Spleen (tissue), 11 donors: Measurements from ENCODE around the gene SLC39A3. TPM values are rescaled to one million over a fixed set of nuclear protein-coding genes. Genes with fewer than 3 reads are reported as not detected.
A peak's percentile ranks its signal among the peaks of the same experiment; 100 is the strongest.

Experiments used
- DNase-seq: peaks from one replicate; pipeline ENCODE4 v3.0.0-alpha.2; 2020
- H3K27ac ChIP-seq, 8 donors: fragments of 200-600 bp; sonication (generic) in 7 of 8; 1 replicate in 4 of 8; 2 replicates in 4 of 8; pipeline versions ENCODE4 v1.5.0 to v1.8.0; 2016 to 2021; ENCODE audit warnings: inconsistent platforms in 4 of 8, mild to moderate bottlenecking in 4 of 8, moderate library complexity in 1 of 8
- H3K27me3 ChIP-seq, 7 donors: fragments of 200-600 bp; sonication (generic) in 6 of 7; replicated peaks in 1 of 7; 1 replicate in 4 of 7; 2 replicates in 3 of 7; pipeline versions ENCODE4 v1.5.0 to v1.8.0; 2016 to 2021; ENCODE audit warnings: inconsistent platforms in 3 of 7, mild to moderate bottlenecking in 1 of 7
- H3K36me3 ChIP-seq, 6 donors: fragments of 200-600 bp; sonication (generic) in 5 of 6; 1 replicate in 4 of 6; 2 replicates in 2 of 6; pipeline versions ENCODE4 v1.5.0 to v1.8.0; 2016 to 2021; ENCODE audit warnings: inconsistent platforms in 2 of 6
- H3K4me1 ChIP-seq, 6 donors: fragments of 200-600 bp; sonication (generic) in 5 of 6; 1 replicate in 3 of 6; 2 replicates in 3 of 6; pipeline versions ENCODE4 v1.5.0 to v1.8.0; 2016 to 2021; ENCODE audit warnings: inconsistent platforms in 3 of 6
- H3K4me3 ChIP-seq, 8 donors: fragments of 200-600 bp; sonication (generic) in 7 of 8; 1 replicate in 4 of 8; 2 replicates in 4 of 8; pipeline versions ENCODE4 v1.5.0 to v1.8.0; 2016 to 2021; ENCODE audit warnings: inconsistent platforms in 4 of 8, mild to moderate bottlenecking in 4 of 8, moderate library complexity in 2 of 8
- H3K9me3 ChIP-seq, 8 donors: fragments of 200-600 bp; sonication (generic) in 7 of 8; 1 replicate in 4 of 8; 2 replicates in 4 of 8; pipeline versions ENCODE4 v1.5.0 to v1.8.0; 2016 to 2021; ENCODE audit warnings: inconsistent platforms in 4 of 8
- CTCF ChIP-seq, 11 experiments: fragments of 200-600 bp in 7 of 11; fragments of 450-650 bp in 4 of 11; sonication (generic) in 4 of 11; IDR thresholded peaks in 8 of 11; conservative IDR thresholded peaks in 3 of 11; 1 replicate in 7 of 11; 2 replicates in 4 of 11; pipeline versions ENCODE4 v1.4.0 to v1.8.0; 2016 to 2021; ENCODE audit warnings: antibody characterized with exemption in 11 of 11, inconsistent platforms in 4 of 11, mild to moderate bottlenecking in 1 of 11
- POLR2A ChIP-seq, 3 donors: fragments of 450-650 bp; IDR thresholded peaks; one replicate each; pipeline ENCODE4 v1.5.1; 2017; ENCODE audit warnings: antibody characterized with exemption in 3 of 3, mild to moderate bottlenecking in 1 of 3
- POLR2AphosphoS5 ChIP-seq, 3 donors: sonication (generic); formaldehyde crosslinking; IDR thresholded peaks; one replicate each; pipeline ENCODE4 v1.5.1; 2017; ENCODE audit warnings: antibody characterized with exemption in 3 of 3
- WGBS, 5 donors: extraction: QIAGEN DNeasy Blood & Tissue Kit in 3 of 5; methylation state at CpG; one replicate each; pipeline versions ENCODE4 v1.1.5 to v1.1.7; 2013 to 2018; 5-methylcytosine and 5-hydroxymethylcytosine counted together
- intact Hi-C: fragments of 100-400 bp; cut with DNase I; formaldehyde crosslinking; loops from one replicate; pipeline ENCODE4 v1.15.0; 2023; ENCODE audit warnings: low total_unique reads
- polyA plus RNA-seq, 3 donors: library from polyadenylated mRNA; stranded (reverse); fragments of 200-250 nt; gene quantifications; one replicate each; pipeline ENCODE4 v1.2.1, GENCODE V29; 2013
- total RNA-seq, 7 donors: library from RNA; depleted of rRNA in 3 of 7; stranded (reverse); fragments of >200 nt in 3 of 7; fragmentation: NEBNext Ultra II Directional in 4 of 7; extraction: Animal tissue kit (Norgen Biotek cat#: 25700) in 4 of 7; gene quantifications; one replicate each; pipeline versions ENCODE4 v1.1.0 to v1.2.1, GENCODE V29; 2016 to 2021
- donor health status: healthy with polysubstance abuse.
- donor health status: DM: no; HTN: no; CAD: no; lungs with moderate emphysema.
- donor health status: DM: no; HTN: no; CAD: no.
- donor health status: Bipolar disorder and iron deficiency.
- donor health status: healthy.
- donor health status: DM: no; HTN: no; CAD: no.
- donor health status: DM: yes; HTN: yes; CAD: no.

Gene SLC39A3
- total and polyA plus RNA-seq, 10 donors, result 19.1 to 42.6 (median 27.4) TPM

- DNase-seq, result peak; percentile 88
- Histone ChIP-seq H3K4me3 (peak overlapping the region in 4 of 8 donors; percentile 13 to 53 (median 26)), H3K27me3 (no peaks in the 10 kb centered on the region), H3K4me1 (peaks cover 24 to 79% (median 65%) of the 10 kb centered on the region in 6 donors), H3K36me3 (peaks cover 0 to 50% (median 0%) of the 10 kb centered on the region in 6 donors), H3K27ac (peak overlapping the region; percentile 86 to 94 (median 88)), H3K9me3 (no peaks in the 10 kb centered on the region)
- 41 to 46% (median 42%) methylated on average over 28 to 29 of the region's 29 CpGs for WGBS, 5 donors
- TF ChIP-seq POLR2A (IDR thresholded peaks at IDR 0.05) (no peak), POLR2AphosphoS5 (IDR thresholded peaks at IDR 0.05) (peak in 2 of 3 donors; percentile 24 to 53)
- intact Hi-C loops, result no loop called here
Measured at GRCh38 chr19:2775556-2776430, 36.0 kb upstream of the SLC39A3 start.

- no peak for TF ChIP-seq POLR2A (IDR thresholded peaks at IDR 0.05)
- peak in 2 of 3 donors; percentile 27 to 43 for TF ChIP-seq POLR2AphosphoS5 (IDR thresholded peaks at IDR 0.05)
Measured at GRCh38 chr19:2774953-2775555, 35.2 kb upstream of the SLC39A3 start.

GRCh38 chr19:2774083-2774679, 34.4 kb upstream of the SLC39A3 start:
- no peaks in the 10 kb centered on the region for H3K27me3 ChIP-seq
- no peaks in the 10 kb centered on the region for H3K9me3 ChIP-seq
- H3K4me3 ChIP-seq, result no peak overlapping the region
- TF ChIP-seq CTCF (IDR thresholded peaks at IDR 0.05 in 8 of 11, conservative IDR thresholded peaks at IDR 0.05 in 3 of 11), result no peak
- peak in 1 of 3 donors; percentile 38 for TF ChIP-seq POLR2AphosphoS5 (IDR thresholded peaks at IDR 0.05)
- intact Hi-C loops, result no loop called here
- WGBS, 5 donors, result 84 to 91% (median 87%) methylated on average over 31 to 32 of the region's 32 CpGs
- peaks cover 0 to 55% (median 0%) of the 10 kb centered on the region in 6 donors for H3K36me3 ChIP-seq
- peaks cover 27 to 77% (median 62%) of the 10 kb centered on the region in 6 donors for H3K4me1 ChIP-seq
- peak overlapping the region; percentile 86 to 94 (median 88) for H3K27ac ChIP-seq
- DNase-seq, result no peak

More at GRCh38 chr19:2774953-2775555, 35.2 kb upstream of the SLC39A3 start:
- no peaks in the 10 kb centered on the region for H3K27me3 ChIP-seq
- intact Hi-C loops, result no loop called here
- H3K4me3 ChIP-seq, result peak overlapping the region in 2 of 8 donors; percentile 29 to 53
- WGBS, 5 donors, result 60 to 75% (median 70%) methylated on average over 21 to 24 of the region's 24 CpGs
- H3K36me3 ChIP-seq, result peaks cover 0 to 57% (median 0%) of the 10 kb centered on the region in 6 donors
- H3K27ac ChIP-seq, result peak overlapping the region; percentile 86 to 94 (median 88)
- DNase-seq, result no peak
- peaks cover 27 to 79% (median 65%) of the 10 kb centered on the region in 6 donors for H3K4me1 ChIP-seq
- no peaks in the 10 kb centered on the region for H3K9me3 ChIP-seq

- H3K4me1 ChIP-seq, result peaks cover 27 to 74% (median 60%) of the 10 kb centered on the region in 6 donors
- no peaks in the 10 kb centered on the region for H3K9me3 ChIP-seq
- no peaks in the 10 kb centered on the region for H3K27me3 ChIP-seq
- whole genome bisulfite sequencing, 5 donors, result 83 to 92% (median 89%) methylated on average over 23 to 29 of the region's 29 CpGs
- TF ChIP-seq POLR2A (IDR thresholded peaks at IDR 0.05) (no peak), CTCF (IDR thresholded peaks at IDR 0.05 in 8 of 11, conservative IDR thresholded peaks at IDR 0.05 in 3 of 11) (no peak), POLR2AphosphoS5 (IDR thresholded peaks at IDR 0.05) (no peak)
- H3K4me3 ChIP-seq, result no peak overlapping the region
- intact Hi-C loops, result no loop called here
- DNase-seq, result peak; percentile 67
- H3K27ac ChIP-seq, result peak overlapping the region in 7 of 8 donors; percentile 1 to 82 (median 42)
- peaks cover 0 to 55% (median 20%) of the 10 kb centered on the region in 6 donors for H3K36me3 ChIP-seq
Measured at GRCh38 chr19:2771786-2772674, 32.2 kb upstream of the SLC39A3 start.
